Nephron progenitor cell (in vitro differentiated cells): Measurements from ENCODE around the gene CDHR5.
"Not testable (repeated sequence)": the region's sequence is repeated elsewhere in the genome, so short reads cannot be mapped to it uniquely, and the experiment has no call there.

ENCODE experiments used
- DNase-seq: peaks from one replicate; pipeline ENCODE4 v3.0.0; 2021
- H3K27ac Mint-ChIP-seq: 2 replicates; pipeline ENCODE4 v1.8.0; 2021; ENCODE audit warnings: mild to moderate bottlenecking, moderate library complexity, mixed read lengths
- H3K27me3 Mint-ChIP-seq: 2 replicates; pipeline ENCODE4 v1.8.0; 2021; ENCODE audit warnings: mild to moderate bottlenecking, low read depth, mixed read lengths; ENCODE audit not compliant: poor library complexity
- H3K36me3 Mint-ChIP-seq: 2 replicates; pipeline ENCODE4 v1.8.0; 2021; ENCODE audit warnings: low read depth, mixed read lengths
- H3K4me1 Mint-ChIP-seq: 2 replicates; pipeline ENCODE4 v1.8.0; 2021; ENCODE audit warnings: mixed read lengths
- H3K4me3 Mint-ChIP-seq: 2 replicates; pipeline ENCODE4 v1.8.0; 2021; ENCODE audit warnings: mild to moderate bottlenecking, moderate library complexity, mixed read lengths
- H3K9me3 Mint-ChIP-seq: 2 replicates; pipeline ENCODE4 v1.8.0; 2021; ENCODE audit warnings: mild to moderate bottlenecking, moderate library complexity, mixed read lengths
- TF ChIP-seq, protein P1 (sequence below): fragments of 200-600 bp; sonication (generic); IDR thresholded peaks from 2 replicates; pipeline ENCODE4 v1.5.0; 2021; ENCODE audit warnings: antibody characterized with exemption

Gene CDHR5

DNA sequence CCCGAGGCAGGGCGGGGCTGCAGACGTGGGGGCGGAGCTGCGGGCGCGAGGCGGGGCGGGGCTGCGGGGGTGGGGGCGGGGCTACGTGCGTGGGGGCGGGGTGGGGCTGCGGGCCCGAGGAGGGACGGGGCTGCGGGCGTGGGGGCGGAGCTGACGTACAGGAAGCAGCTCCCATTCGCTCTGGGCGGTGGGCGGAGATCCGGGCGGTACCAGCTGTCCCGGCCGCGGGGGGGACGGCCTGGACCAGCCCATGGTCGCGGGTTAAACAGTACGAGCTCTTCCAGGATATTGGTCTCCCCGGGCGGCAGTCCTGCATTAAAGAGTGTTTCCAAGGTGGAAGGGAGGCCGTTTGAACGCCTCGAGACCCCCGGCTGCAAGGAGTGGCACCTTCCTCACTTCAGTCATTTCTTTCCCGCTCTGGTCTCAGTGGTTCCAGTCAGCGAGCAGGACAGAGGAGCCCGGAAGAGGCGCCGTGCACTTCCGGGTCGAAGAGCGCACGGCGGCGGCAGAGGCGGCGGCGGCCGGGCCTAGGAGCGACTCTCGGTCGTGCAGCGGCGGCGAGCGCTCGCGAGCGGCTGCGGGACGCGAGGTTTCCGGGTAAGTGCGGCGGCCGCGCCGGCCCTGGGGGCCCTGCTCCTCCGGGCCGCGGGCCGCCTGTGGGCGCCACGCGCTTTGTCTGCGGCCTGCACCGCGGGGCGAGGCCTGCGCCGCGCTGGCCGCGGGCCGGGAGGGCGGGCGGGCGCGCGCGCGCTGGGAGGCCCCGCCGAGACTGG lies 48.6 kb downstream of the CDHR5 start, which contains the start of gene PHRF1:
Gene PHRF1, plus strand, starts transcription at position 475 of the 773 bp plus-strand sequence. CDS start 5,043 bp downstream, outside the sequence.
- Mint-ChIP-seq H3K27me3 (peaks cover 4% of the 10 kb centered on the region), H3K36me3 (peaks cover 3% of the 10 kb centered on the region), H3K4me3 (peak within 1 kb of the TSS; percentile 96), H3K4me1 (peaks cover 64% of the 10 kb centered on the region), H3K27ac (peak within 1 kb of the TSS; percentile 100), H3K9me3 (no peaks in the 10 kb centered on the region)
- TF ChIP-seq, protein P1, sequence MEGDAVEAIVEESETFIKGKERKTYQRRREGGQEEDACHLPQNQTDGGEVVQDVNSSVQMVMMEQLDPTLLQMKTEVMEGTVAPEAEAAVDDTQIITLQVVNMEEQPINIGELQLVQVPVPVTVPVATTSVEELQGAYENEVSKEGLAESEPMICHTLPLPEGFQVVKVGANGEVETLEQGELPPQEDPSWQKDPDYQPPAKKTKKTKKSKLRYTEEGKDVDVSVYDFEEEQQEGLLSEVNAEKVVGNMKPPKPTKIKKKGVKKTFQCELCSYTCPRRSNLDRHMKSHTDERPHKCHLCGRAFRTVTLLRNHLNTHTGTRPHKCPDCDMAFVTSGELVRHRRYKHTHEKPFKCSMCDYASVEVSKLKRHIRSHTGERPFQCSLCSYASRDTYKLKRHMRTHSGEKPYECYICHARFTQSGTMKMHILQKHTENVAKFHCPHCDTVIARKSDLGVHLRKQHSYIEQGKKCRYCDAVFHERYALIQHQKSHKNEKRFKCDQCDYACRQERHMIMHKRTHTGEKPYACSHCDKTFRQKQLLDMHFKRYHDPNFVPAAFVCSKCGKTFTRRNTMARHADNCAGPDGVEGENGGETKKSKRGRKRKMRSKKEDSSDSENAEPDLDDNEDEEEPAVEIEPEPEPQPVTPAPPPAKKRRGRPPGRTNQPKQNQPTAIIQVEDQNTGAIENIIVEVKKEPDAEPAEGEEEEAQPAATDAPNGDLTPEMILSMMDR, result no peak
- DNase-seq, result peak; percentile 97

- Mint-ChIP-seq H3K27me3 (peaks cover 4% of the 10 kb centered on the region), H3K36me3 (no peaks in the 10 kb centered on the region), H3K4me1 (peaks cover 64% of the 10 kb centered on the region), H3K4me3 (peak overlapping the region; percentile 90), H3K27ac (no peak overlapping the region), H3K9me3 (no peaks in the 10 kb centered on the region)
- DNase-seq, result peak; percentile 44
- TF ChIP-seq, protein P1, result no peak
These were observed 49.3 kb downstream of the CDHR5 start for GRCh38 chr11:575313-575995.

GRCh38 chr11:574632-575312 lies 50.0 kb downstream of the CDHR5 start:
- Mint-ChIP-seq H3K9me3 (no peaks in the 10 kb centered on the region), H3K4me1 (peaks cover 66% of the 10 kb centered on the region), H3K27ac (peak overlapping the region; percentile 53), H3K36me3 (no peaks in the 10 kb centered on the region), H3K4me3 (peak overlapping the region; percentile 90), H3K27me3 (peaks cover 4% of the 10 kb centered on the region)
- TF ChIP-seq, protein P1, result no peak
- DNase-seq, result no peak

- not testable (repeated sequence) for H3K27me3 Mint-ChIP-seq, H3K36me3 Mint-ChIP-seq, DNase-seq, H3K9me3 Mint-ChIP-seq
- peak overlapping the region; percentile 90 for H3K4me3 Mint-ChIP-seq
- H3K27ac Mint-ChIP-seq, result peak overlapping the region; percentile 53
- peaks cover 61% of the 10 kb centered on the region for H3K4me1 Mint-ChIP-seq
These were observed 50.7 kb downstream of the CDHR5 start for GRCh38 chr11:574031-574570.

GRCh38 chr11:573146-573759 lies 51.5 kb downstream of the CDHR5 start:
- H3K4me1 Mint-ChIP-seq, result peaks cover 52% of the 10 kb centered on the region
- H3K27me3 Mint-ChIP-seq, result peaks cover 4% of the 10 kb centered on the region
- no peak for DNase-seq
- TF ChIP-seq, protein P1, result no peak
- H3K4me3 Mint-ChIP-seq, result peak overlapping the region; percentile 90
- no peaks in the 10 kb centered on the region for H3K36me3 Mint-ChIP-seq
- no peaks in the 10 kb centered on the region for H3K9me3 Mint-ChIP-seq
- H3K27ac Mint-ChIP-seq, result no peak overlapping the region

GRCh38 chr11:571802-572185 lies 53.0 kb downstream of the CDHR5 start:
- peaks cover 4% of the 10 kb centered on the region for H3K27me3 Mint-ChIP-seq
- no peak overlapping the region for H3K27ac Mint-ChIP-seq
- no peaks in the 10 kb centered on the region for H3K36me3 Mint-ChIP-seq
- no peaks in the 10 kb centered on the region for H3K9me3 Mint-ChIP-seq
- peaks cover 50% of the 10 kb centered on the region for H3K4me1 Mint-ChIP-seq
- H3K4me3 Mint-ChIP-seq, result no peak overlapping the region
- TF ChIP-seq, protein P1, result no peak
- no peak for DNase-seq
